ENCODE data around the gene EPB41.
A peak's percentile ranks its signal among the peaks of the same experiment; 100 is the strongest.
"Not testable (repeated sequence)": the region's sequence is repeated elsewhere in the genome, so short reads cannot be mapped to it uniquely, and the experiment has no call there.

Gene EPB41

GRCh38 chr1:28981210-28981609 lies 66.8 kb downstream of the EPB41 start:
- DNase-seq (ENCODE audit: low read depth in 2 of 2) = no peak

GRCh38 chr1:28982198-28982597 lies 67.8 kb downstream of the EPB41 start:
- no peak for DNase-seq (ENCODE audit: low read depth in 2 of 2)

GRCh38 chr1:28983091-28983490 lies 68.7 kb downstream of the EPB41 start:
- DNase-seq (ENCODE audit: low read depth in 2 of 2) = no peak

GRCh38 chr1:28983509-28984310 lies 69.3 kb downstream of the EPB41 start:
- DNase-seq (ENCODE audit: low read depth in 2 of 2) = no peak

- no peak for DNase-seq (ENCODE audit: low read depth in 2 of 2)
Measured at GRCh38 chr1:28984311-28984684, 69.9 kb downstream of the EPB41 start.

- no peak for DNase-seq (ENCODE audit: low read depth in 2 of 2)
Measured at GRCh38 chr1:28985427-28985826, 71.1 kb downstream of the EPB41 start.

- DNase-seq (ENCODE audit: low read depth in 2 of 2) = no peak
Measured at GRCh38 chr1:28986306-28986910, 72.0 kb downstream of the EPB41 start.

GRCh38 chr1:29002792-29003191 lies 88.4 kb downstream of the EPB41 start:
- DNase-seq (ENCODE audit: low read depth in 2 of 2) = no peak

GRCh38 chr1:29004288-29004687 lies 89.9 kb downstream of the EPB41 start:
- no peak for DNase-seq (ENCODE audit: low read depth in 2 of 2)

GRCh38 chr1:29004798-29005197 lies 90.4 kb downstream of the EPB41 start:
- DNase-seq (ENCODE audit: low read depth in 2 of 2) = no peak

GRCh38 chr1:29011775-29012174 lies 97.4 kb downstream of the EPB41 start:
- DNase-seq (ENCODE audit: low read depth in 2 of 2) = no peak

GRCh38 chr1:29017235-29017634 lies 102.9 kb downstream of the EPB41 start:
- DNase-seq (ENCODE audit: low read depth in 2 of 2) = peak in 1 of 2 donors; percentile 5

- DNase-seq (ENCODE audit: low read depth in 2 of 2) = no peak
Measured at GRCh38 chr1:29017975-29018712, 103.8 kb downstream of the EPB41 start.

- DNase-seq (ENCODE audit: low read depth in 2 of 2) = no peak
Measured at GRCh38 chr1:29022620-29023019, 108.3 kb downstream of the EPB41 start.

GRCh38 chr1:29029667-29030066 lies 115.3 kb downstream of the EPB41 start:
- DNase-seq (ENCODE audit: low read depth in 2 of 2) = no peak

GRCh38 chr1:29032841-29033240 lies 118.5 kb downstream of the EPB41 start:
- DNase-seq (ENCODE audit: low read depth in 2 of 2) = no peak

GRCh38 chr1:29033829-29034466 lies 119.6 kb downstream of the EPB41 start:
- DNase-seq (ENCODE audit: low read depth in 2 of 2) = no peak

- DNase-seq (ENCODE audit: low read depth in 2 of 2) = no peak
Measured at GRCh38 chr1:29043274-29043965, 129.1 kb downstream of the EPB41 start.

GRCh38 chr1:29044010-29044409 lies 129.6 kb downstream of the EPB41 start:
- DNase-seq (ENCODE audit: low read depth in 2 of 2) = no peak

- DNase-seq (ENCODE audit: low read depth in 2 of 2) = not testable (repeated sequence)
Measured at GRCh38 chr1:29045663-29046062, 131.3 kb downstream of the EPB41 start.

- no peak for DNase-seq (ENCODE audit: low read depth in 2 of 2)
Measured at GRCh38 chr1:29047142-29047541, 132.8 kb downstream of the EPB41 start.

GRCh38 chr1:29050166-29050565 lies 135.8 kb downstream of the EPB41 start:
- no peak for DNase-seq (ENCODE audit: low read depth in 2 of 2)
